ENCODE results near the gene MARCHF10.

DNA sequence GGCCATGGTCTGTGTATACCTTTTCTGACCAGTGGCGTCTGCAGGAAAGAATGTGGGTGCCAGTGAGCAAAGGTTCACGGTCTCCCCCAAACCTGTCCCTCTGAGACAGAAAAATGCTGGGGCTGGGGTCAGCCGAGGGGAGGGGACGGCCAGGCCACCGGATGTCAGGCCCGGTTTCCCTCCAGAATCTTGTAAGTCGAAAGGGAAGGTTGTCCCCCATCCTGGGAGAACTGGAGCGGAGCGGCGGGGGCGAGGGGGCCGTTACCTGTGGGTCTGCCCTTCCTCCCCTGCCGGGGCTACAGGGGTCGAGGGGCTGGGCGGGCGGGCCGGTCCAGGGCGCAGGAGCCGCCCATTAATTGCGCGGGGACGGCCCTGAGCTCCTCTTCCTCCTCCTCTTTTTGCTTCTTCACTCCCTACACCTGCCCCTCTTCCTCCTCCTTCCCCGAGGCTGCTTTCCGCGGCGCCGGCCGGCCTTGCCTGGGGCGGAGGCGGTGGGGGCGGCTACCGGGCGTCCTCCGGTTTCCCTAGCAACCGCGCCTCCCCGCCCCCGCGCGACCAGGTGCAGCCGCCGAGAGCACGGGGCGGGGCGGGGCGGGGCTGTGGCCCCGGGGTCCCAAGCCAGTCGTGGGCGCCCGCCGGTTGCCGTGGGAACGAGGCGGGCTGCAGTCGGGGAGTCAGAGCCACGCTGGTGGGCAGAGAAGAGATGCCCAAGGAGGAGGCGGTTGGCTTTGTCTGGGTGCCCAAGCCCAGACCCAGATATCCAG lies at the start of gene MARCHF10:
- no peak for TF ChIP-seq POLR2AphosphoS5 (IDR thresholded peaks at IDR 0.05)
- TF ChIP-seq, protein P1, sequence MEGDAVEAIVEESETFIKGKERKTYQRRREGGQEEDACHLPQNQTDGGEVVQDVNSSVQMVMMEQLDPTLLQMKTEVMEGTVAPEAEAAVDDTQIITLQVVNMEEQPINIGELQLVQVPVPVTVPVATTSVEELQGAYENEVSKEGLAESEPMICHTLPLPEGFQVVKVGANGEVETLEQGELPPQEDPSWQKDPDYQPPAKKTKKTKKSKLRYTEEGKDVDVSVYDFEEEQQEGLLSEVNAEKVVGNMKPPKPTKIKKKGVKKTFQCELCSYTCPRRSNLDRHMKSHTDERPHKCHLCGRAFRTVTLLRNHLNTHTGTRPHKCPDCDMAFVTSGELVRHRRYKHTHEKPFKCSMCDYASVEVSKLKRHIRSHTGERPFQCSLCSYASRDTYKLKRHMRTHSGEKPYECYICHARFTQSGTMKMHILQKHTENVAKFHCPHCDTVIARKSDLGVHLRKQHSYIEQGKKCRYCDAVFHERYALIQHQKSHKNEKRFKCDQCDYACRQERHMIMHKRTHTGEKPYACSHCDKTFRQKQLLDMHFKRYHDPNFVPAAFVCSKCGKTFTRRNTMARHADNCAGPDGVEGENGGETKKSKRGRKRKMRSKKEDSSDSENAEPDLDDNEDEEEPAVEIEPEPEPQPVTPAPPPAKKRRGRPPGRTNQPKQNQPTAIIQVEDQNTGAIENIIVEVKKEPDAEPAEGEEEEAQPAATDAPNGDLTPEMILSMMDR (IDR thresholded peaks at IDR 0.05): no peak

Measured in transverse colon (tissue), 4 donors.